Activated naive CD4-positive, alpha-beta T cell treated with anti-CD3 and anti-CD28 coated beads, Interleukin-2, amount 50 U/mL, for 16 hours (primary cell): ENCODE data around the gene OR6N1.

Experiments used
- DNase-seq: peaks from one replicate; pipeline ENCODE4 v3.0.0-alpha.2; 2020

OR6N1 gene

GRCh38 chr1:158735848-158736247 lies 36.1 kb downstream of the OR6N1 start:
- no peak for DNase-seq

- DNase-seq: no peak
Measured at GRCh38 chr1:158732524-158732923, 39.5 kb downstream of the OR6N1 start.

- DNase-seq: no peak
Measured at GRCh38 chr1:158731707-158732106, 40.3 kb downstream of the OR6N1 start.

- DNase-seq: no peak
Measured at GRCh38 chr1:158730453-158730852, 41.5 kb downstream of the OR6N1 start.

GRCh38 chr1:158728510-158729225 lies 43.3 kb downstream of the OR6N1 start:
- no peak for DNase-seq

- DNase-seq: no peak
Measured at GRCh38 chr1:158724442-158724841, 47.6 kb downstream of the OR6N1 start.

- no peak for DNase-seq
Measured at GRCh38 chr1:158720620-158721019, 51.4 kb downstream of the OR6N1 start, which contains the start of gene OR6K3. OR6K3 (minus strand) TSS chr1:158720720; CDS start chr1:158718115, 2,605 bp downstream.

- DNase-seq: no peak
Measured at GRCh38 chr1:158719664-158720063, 52.3 kb downstream of the OR6N1 start.

- no peak for DNase-seq
Measured at GRCh38 chr1:158717344-158717743, 54.7 kb downstream of the OR6N1 start.

- DNase-seq: no peak
Measured at GRCh38 chr1:158716335-158716734, 55.7 kb downstream of the OR6N1 start.

- no peak for DNase-seq
Measured at GRCh38 chr1:158714754-158715153, 57.2 kb downstream of the OR6N1 start.
